K562 (cell line): Measurements from ENCODE around the gene LTA. TPM values are rescaled to one million over a fixed set of nuclear protein-coding genes. Genes with fewer than 3 reads are reported as not detected.

Source experiments
- ATAC-seq: fragments of 200-7000 bp; cut with Tn5 transposase; 3 replicates; pipeline ENCODE4 v1.9.1; 2020; ENCODE audit warnings: moderate library complexity
- BruUV-seq: library from RNA; stranded (reverse); fragments of 400-500 nt; replicated peaks from 2 replicates; lab custom pipeline; 2021; lab: Mats Ljungman, UMichigan
- CTCF ChIA-PET: fragments of 300-600 bp; formaldehyde crosslinking; extraction: SDS; loops from one replicate; lab custom pipeline; 2021; ENCODE audit warnings: low intra/inter-chr PET ratio; lab: Yijun Ruan, JAX
- POLR2A ChIA-PET: fragments of 300-600, 350-650 bp; sonication (Branson Sonifier 250); formaldehyde crosslinking; extraction: SDS; loops from one replicate; lab custom pipeline; 2021; ENCODE audit warnings: antibody characterized with exemption, inconsistent platforms; lab: Yijun Ruan, JAX
- DNase-seq, 4 experiments: peaks; one replicate each; pipeline versions ENCODE4 v3.0.0 to v3.0.0-alpha.2; 2011 to 2018; ENCODE audit warnings: low spot score in 3 of 4, mixed read lengths in 3 of 4; ENCODE audit errors: extremely low read depth in 1 of 4
- FAIRE-seq: peaks from 2 replicates; lab custom pipeline; 2011; peaks lifted over from hg19 to GRCh38; lab: Jason Lieb, UNC
- H2AFZ ChIP-seq: 2 replicates; pipeline ENCODE4 v1.6.0; 2011; ENCODE audit warnings: low read depth, low read length, control low read depth, inconsistent platforms
- H3K27ac ChIP-seq: fragments of 200-600 bp; 3 replicates; pipeline ENCODE4 v1.8.0; 2011; ENCODE audit warnings: low read depth, mild to moderate bottlenecking, control low read depth, inconsistent platforms, low read length, moderate library complexity, mixed read lengths; ENCODE audit errors: extremely low read depth
- H3K27me3 ChIP-seq, 2 experiments: fragments of 300-600 bp in 1 of 2; 2 replicates in 1 of 2; 3 replicates in 1 of 2; pipeline versions ENCODE4 v1.6.0 to v1.8.0; 2011; ENCODE audit warnings: inconsistent platforms in 2 of 2, low read length in 2 of 2, mild to moderate bottlenecking in 1 of 2, mixed read lengths in 1 of 2, moderate library complexity in 1 of 2; ENCODE audit not compliant: control insufficient read depth in 2 of 2, insufficient read depth in 2 of 2
- H3K36me3 ChIP-seq: fragments of 300-600 bp; 3 replicates; pipeline ENCODE4 v1.8.0; 2011; ENCODE audit warnings: mild to moderate bottlenecking, low read length, inconsistent platforms; ENCODE audit not compliant: control insufficient read depth, insufficient read depth
- H3K4me1 ChIP-seq, 2 experiments: fragments of 200-600 bp in 1 of 2; replicated peaks in 1 of 2; 2 replicates in 1 of 2; 3 replicates in 1 of 2; pipeline versions ENCODE4 v1.5.1 to v1.8.0; 2011; ENCODE audit warnings: inconsistent platforms in 2 of 2, low read length in 2 of 2, mild to moderate bottlenecking in 1 of 2, mixed read lengths in 1 of 2, moderate library complexity in 1 of 2; ENCODE audit not compliant: control insufficient read depth in 2 of 2, insufficient read depth in 2 of 2
- H3K4me2 ChIP-seq: 2 replicates; pipeline ENCODE4 v1.6.1; 2011; ENCODE audit warnings: low read length, control low read depth, inconsistent platforms, mixed read lengths; ENCODE audit not compliant: insufficient read depth
- H3K4me3 ChIP-seq: fragments of 200-600 bp; sonication (generic), shearing (Covaris generic); 2 replicates; pipeline ENCODE4 v1.5.1; 2016; ENCODE audit warnings: control low read depth, inconsistent platforms
- H3K79me2 ChIP-seq: fragments of 200-600 bp; 3 replicates; pipeline ENCODE4 v1.8.0; 2011; ENCODE audit warnings: low read length, inconsistent platforms; ENCODE audit not compliant: control insufficient read depth, insufficient read depth
- H3K9ac ChIP-seq, 2 experiments: 2 replicates each; pipeline versions ENCODE4 v1.6.0 to v1.6.1; 2011; ENCODE audit warnings: low read depth in 2 of 2, low read length in 2 of 2, control low read depth in 1 of 2, inconsistent platforms in 1 of 2, mild to moderate bottlenecking in 1 of 2, mixed read lengths in 1 of 2; ENCODE audit not compliant: insufficient read depth in 1 of 2
- H3K9me1 ChIP-seq: one replicate; pipeline ENCODE4 v1.6.0; 2011; ENCODE audit warnings: inconsistent platforms, mild to moderate bottlenecking, low read length, moderate library complexity; ENCODE audit not compliant: control insufficient read depth, insufficient read depth
- H3K9me3 ChIP-seq: replicated peaks from 2 replicates; pipeline ENCODE4 v1.5.1; 2011; ENCODE audit warnings: low read depth, low read length, inconsistent platforms; ENCODE audit not compliant: control insufficient read depth, insufficient read depth
- H4K20me1 ChIP-seq: replicated peaks from 2 replicates; pipeline ENCODE4 v1.6.1; 2011; ENCODE audit warnings: low read length, inconsistent platforms, mixed read lengths; ENCODE audit not compliant: control insufficient read depth, insufficient read depth
- ARID1B ChIP-seq: fragments of 450-650 bp; IDR thresholded peaks from 2 replicates; pipeline ENCODE4 v1.6.1; 2016; ENCODE audit warnings: antibody characterized with exemption, mild to moderate bottlenecking, inconsistent platforms
- CTCF ChIP-seq, 3 experiments: IDR thresholded peaks in 2 of 3; conservative IDR thresholded peaks in 1 of 3; 2 replicates each; pipeline ENCODE4 v1.5.1; 2011 to 2012; ENCODE audit warnings: low read length in 3 of 3, mild to moderate bottlenecking in 3 of 3, control low read depth in 2 of 3, improper control_type of control experiment in 1 of 3, inconsistent platforms in 1 of 3, low read depth in 1 of 3, mixed read lengths in 1 of 3, moderate library complexity in 1 of 3; ENCODE audit not compliant: insufficient read depth in 2 of 3
- HDAC3 ChIP-seq: fragments of 450-650 bp; IDR thresholded peaks from 2 replicates; pipeline ENCODE4 v1.6.1; 2018; ENCODE audit warnings: borderline replicate concordance, mild to moderate bottlenecking, moderate library complexity; ENCODE audit not compliant: partially characterized antibody
- HMGXB4 ChIP-seq: sonication (generic); formaldehyde crosslinking; IDR thresholded peaks from 2 replicates; pipeline ENCODE4 v1.8.1; 2023; ENCODE audit warnings: mild to moderate bottlenecking, missing genetic modification reagents
- HSF4 ChIP-seq: fragments of 250-450 bp; sonication (Bioruptor Pico); IDR thresholded peaks from 2 replicates; pipeline ENCODE4 v2.1.2; 2022; ENCODE audit warnings: mild to moderate bottlenecking, moderate library complexity, borderline replicate concordance
- JUND ChIP-seq, 2 experiments: IDR thresholded peaks; 2 replicates in 1 of 2; 3 replicates in 1 of 2; pipeline ENCODE4 v1.6.1; 2011; ENCODE audit warnings: borderline replicate concordance in 2 of 2, low read depth in 2 of 2, low read length in 2 of 2, improper control_type of control experiment in 1 of 2, missing biosample characterization in 1 of 2, missing genetic modification characterization in 1 of 2, missing genetic modification reagents in 1 of 2
- MEF2D ChIP-seq: conservative IDR thresholded peaks from 2 replicates; pipeline ENCODE4 v1.6.1; 2016; ENCODE audit warnings: low read depth, missing genetic modification characterization, missing compliant biosample characterization
- NCOA2 ChIP-seq, 2 experiments: fragments of 450-650 bp; IDR thresholded peaks; 2 replicates each; pipeline ENCODE4 v1.6.1; 2018; ENCODE audit warnings: mild to moderate bottlenecking in 2 of 2, moderate library complexity in 1 of 2; ENCODE audit not compliant: partially characterized antibody in 2 of 2
- POLR2A ChIP-seq: fragments of 450-650 bp; conservative IDR thresholded peaks from 2 replicates; pipeline ENCODE4 v1.6.1; 2016
- RAD21 ChIP-seq, 2 experiments: fragments of 250-450 bp in 1 of 2; fragments of 450-650 bp in 1 of 2; sonication (Bioruptor Pico) in 1 of 2; formaldehyde crosslinking in 1 of 2; IDR thresholded peaks in 1 of 2; conservative IDR thresholded peaks in 1 of 2; 2 replicates each; pipeline versions ENCODE4 v1.4.0 to v1.8.0; 2020 to 2022; ENCODE audit warnings: mild to moderate bottlenecking in 2 of 2, moderate library complexity in 1 of 2
- ZNF311 ChIP-seq: fragments of 250-450 bp; sonication (Bioruptor Pico); IDR thresholded peaks from 2 replicates; pipeline ENCODE4 v1.4.0; 2020; ENCODE audit warnings: mild to moderate bottlenecking, moderate library complexity
- WGBS: fragments of 100-300 bp; shearing (Covaris generic); methylation state at CpG from one replicate; pipeline ENCODE4 v1.1.6; 2016; ENCODE audit warnings: low coverage, mixed read lengths; ENCODE audit not compliant: insufficient coverage; ENCODE audit errors: missing lambda C conversion rate; 5-methylcytosine and 5-hydroxymethylcytosine counted together
- in situ Hi-C: fragments of 300-500 bp; cut with MboI; formaldehyde crosslinking; loops from 4 replicates; pipeline ENCODE4 v1.15.0; 2018; ENCODE audit warnings: inconsistent platforms, mixed read lengths
- intact Hi-C: fragments of 100-400 bp; cut with micrococcal nuclease; formaldehyde crosslinking; loops from 2 replicates; pipeline ENCODE4 v1.14.2; 2022
- polyA plus RNA-seq, 8 experiments: library from polyadenylated mRNA; depleted of rRNA in 4 of 8; stranded (reverse) in 5 of 8; unstranded in 3 of 8; fragments of >200 nt; fragmentation: Nextera tagmentation in 2 of 8; fragmentation: Illumina TruSeq in 1 of 8; extraction: Ambion mirVana in 2 of 8; extraction: Trizol in 1 of 8; gene quantifications; 2 replicates each; pipeline versions ENCODE4 v1.2.1 to v1.2.3, GENCODE V29; 2011 to 2014; ENCODE audit warnings: inconsistent platforms in 1 of 8, missing spikeins in 1 of 8
- total RNA-seq, 7 experiments: library from RNA; depleted of rRNA in 6 of 7; stranded (reverse); fragments of >200 nt in 6 of 7; fragmentation: Illumina TruSeq in 2 of 7; extraction: Trizol in 2 of 7; gene quantifications; 2 replicates each; pipeline versions ENCODE4 v1.2.1 to v1.2.3, GENCODE V29; 2011 to 2021; ENCODE audit warnings: low replicate concordance in 1 of 7

LTA gene
- total and polyA plus RNA-seq, 9 of the 15 experiments (the other 6 are each of a cell fraction or from before 2014, with no cell fraction given): 0.80 TPM; not detected in 8

GRCh38 chr6:31541658-31542521 is 30.2 kb upstream of the LTA start, which contains the start of gene DDX39B (continued):
- no peak for TF ChIP-seq CTCF (IDR thresholded peaks at IDR 0.05 in 2 of 3, conservative IDR thresholded peaks at IDR 0.05 in 1 of 3; ENCODE audit: insufficient read depth in 2 of 3, low read depth in 1 of 3, low read length in 3 of 3)

DNA sequence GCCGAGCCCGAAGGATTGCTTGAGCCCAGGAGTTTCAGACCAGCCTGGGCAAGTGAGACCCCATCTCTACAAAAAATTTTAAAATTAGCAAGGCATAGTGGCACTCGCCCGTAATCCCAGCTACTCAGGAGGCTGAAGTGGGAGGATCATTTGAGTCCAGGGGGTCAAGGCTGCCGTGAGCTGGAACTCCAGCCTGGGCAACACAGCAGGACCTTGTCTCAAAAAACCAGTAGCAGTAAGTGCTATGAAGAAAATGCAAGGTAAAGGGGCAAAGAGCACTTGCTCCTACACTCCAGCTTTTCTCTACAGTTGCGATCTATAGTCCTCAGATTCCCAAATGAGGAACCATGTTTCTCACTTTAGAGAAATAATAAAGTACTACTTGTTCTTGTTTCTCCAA is 28.4 kb upstream of the LTA start:
- Histone ChIP-seq H3K4me3 (no peak overlapping the region), H3K4me2 (no peak overlapping the region), H3K9ac (peak overlapping the region in 1 of 2 experiments; percentile 23; a peak in 1 of 4 replicates), H3K4me1 (peaks cover 16 to 29% of the 10 kb centered on the region in 2 experiments), H3K9me1 (peaks cover 15% of the 10 kb centered on the region), H3K9me3 (no peaks in the 10 kb centered on the region), H2AFZ (no peak overlapping the region), H3K79me2 (peaks cover 61% of the 10 kb centered on the region), H3K27me3 (no peaks in the 10 kb centered on the region)
- no TSS peak for BruUV-seq
- DNase-seq (no peak), FAIRE-seq (no peak)
- POLR2A ChIA-PET: interaction anchor here (1.1 to 3.9 kb wide), 7 partner anchors 7 to 55 kb away, joined by 3 to 27 read pairs (median 20); partner anchors contain the start of gene LTB
- intact Hi-C loops: loop anchor here (5.0 to 10.0 kb wide), 2 partner anchors 146 to 231 kb away; partner anchors contain the start of gene VWA7
- 94% methylated on average over 6 of the region's 6 CpGs for WGBS
- TF ChIP-seq HMGXB4 (CRISPR knock-in tag) (no peak), MEF2D (tag) (no peak), ARID1B (no peak), JUND (IDR thresholded peaks at IDR 0.05; ENCODE audit: borderline replicate concordance, low read depth, low read length) (no peak), JUND (tag; IDR thresholded peaks at IDR 0.05; ENCODE audit: borderline replicate concordance, low read depth, low read length) (no peak), NCOA2 (IDR thresholded peaks at IDR 0.05; ENCODE audit: partially characterized antibody in 2 of 2) (no peak), POLR2A (no peak), HSF4 (no peak), HDAC3 (no peak), ZNF311 (CRISPR knock-in tag) (no peak), RAD21 (CRISPR knock-in tag; conservative IDR thresholded peaks at IDR 0.05 in 1 of 2, IDR thresholded peaks at IDR 0.05 in 1 of 2) (no peak)
- TF ChIP-seq, all 486 proteins: peak for 0
- ATAC-seq: no peak
- peaks cover 30% of the 10 kb centered on the region for H3K36me3 ChIP-seq
- H3K27ac ChIP-seq: no peak overlapping the region
- H4K20me1 ChIP-seq: peaks cover 24% of the 10 kb centered on the region
- in situ Hi-C loops: loop anchor here (25.0 kb wide), 1 partner anchor 1419 kb away; the partner anchor contains the start of genes BRD2 and HLA-DMA
- CTCF ChIA-PET: interaction anchor here (0.9 kb wide), 1 partner anchor 55 kb away, joined by 3 read pairs; no protein-coding TSS in a partner anchor
